ENCODE measurements around the gene SPAAR.
A peak's percentile ranks its signal among the peaks of the same experiment; 100 is the strongest.
"Not testable (repeated sequence)": the region's sequence is repeated elsewhere in the genome, so short reads cannot be mapped to it uniquely, and the experiment has no call there.

SPAAR gene

GRCh38 chr9:35910613-35911359 lies 1.5 kb downstream of the SPAAR start:
- H3K27me3 Mint-ChIP-seq = no peaks in the 10 kb centered on the region
- H3K9me3 Mint-ChIP-seq = no peaks in the 10 kb centered on the region
- peak overlapping the region; percentile 90 for H3K27ac Mint-ChIP-seq
- H3K36me3 Mint-ChIP-seq = no peaks in the 10 kb centered on the region
- H3K4me1 Mint-ChIP-seq = peaks cover 60% of the 10 kb centered on the region
- peak overlapping the region; percentile 74 for H3K4me3 Mint-ChIP-seq

DNA sequence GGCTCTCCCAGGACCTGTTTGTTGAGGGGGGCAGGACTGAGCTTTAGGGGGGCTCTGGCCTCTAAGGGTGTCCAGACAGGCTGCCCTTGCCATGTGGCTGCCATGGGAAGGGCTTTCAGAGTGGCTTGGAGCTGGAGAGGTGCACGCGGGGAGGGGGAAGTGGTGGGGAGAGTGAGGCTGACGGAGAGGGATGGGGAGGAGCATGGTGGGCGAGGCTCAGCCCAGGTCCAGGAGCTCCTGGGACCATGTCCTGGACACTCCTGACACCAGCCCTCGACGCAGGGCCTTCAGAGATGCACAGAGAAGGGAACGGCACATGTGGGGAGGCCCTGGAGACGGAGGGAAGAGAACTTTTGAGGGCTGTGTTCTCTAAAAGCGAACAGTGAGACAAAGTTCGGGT lies 2.4 kb downstream of the SPAAR start:
- Mint-ChIP-seq H3K4me3 (no peak overlapping the region), H3K27me3 (no peaks in the 10 kb centered on the region), H3K4me1 (peaks cover 55% of the 10 kb centered on the region), H3K36me3 (no peaks in the 10 kb centered on the region), H3K9me3 (no peaks in the 10 kb centered on the region), H3K27ac (peak overlapping the region; percentile 24)

- Mint-ChIP-seq H3K27ac (no peak overlapping the region), H3K27me3 (no peaks in the 10 kb centered on the region)
Measured at GRCh38 chr9:35912791-35913400, 3.6 kb downstream of the SPAAR start.

DNA sequence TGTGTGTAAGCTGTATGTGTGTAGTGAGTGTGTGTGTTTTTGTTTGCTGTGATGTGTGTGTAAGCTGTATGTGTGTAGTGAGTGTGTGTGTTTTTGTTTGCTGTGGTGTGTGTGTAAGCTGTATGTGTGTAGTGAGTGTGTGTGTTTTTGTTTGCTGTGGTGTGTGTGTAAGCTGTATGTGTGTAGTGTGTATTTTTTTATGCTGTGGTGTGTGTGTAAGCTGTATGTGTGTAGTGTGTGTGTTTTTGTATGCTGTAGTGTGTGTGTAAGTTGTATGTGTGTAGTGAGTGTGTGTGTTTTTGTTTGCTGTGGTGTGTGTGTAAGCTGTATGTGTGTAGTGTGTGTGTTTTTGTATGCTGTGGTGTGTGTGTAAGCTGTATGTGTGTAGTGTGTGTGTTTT lies 4.1 kb downstream of the SPAAR start:
- H3K27ac Mint-ChIP-seq, H3K27me3 Mint-ChIP-seq, H3K4me3 Mint-ChIP-seq, H3K36me3 Mint-ChIP-seq, H3K9me3 Mint-ChIP-seq: not testable (repeated sequence)
- H3K4me1 Mint-ChIP-seq = peaks cover 42% of the 10 kb centered on the region

More at GRCh38 chr9:35912791-35913400, 3.6 kb downstream of the SPAAR start:
- H3K4me1 Mint-ChIP-seq = peaks cover 45% of the 10 kb centered on the region
- H3K4me3 Mint-ChIP-seq = no peak overlapping the region
- no peaks in the 10 kb centered on the region for H3K9me3 Mint-ChIP-seq
- no peaks in the 10 kb centered on the region for H3K36me3 Mint-ChIP-seq

- Mint-ChIP-seq H3K9me3 (no peaks in the 10 kb centered on the region), H3K27ac (no peak overlapping the region), H3K4me1 (peaks cover 42% of the 10 kb centered on the region), H3K4me3 (no peak overlapping the region), H3K36me3 (no peaks in the 10 kb centered on the region), H3K27me3 (no peaks in the 10 kb centered on the region)
Measured at GRCh38 chr9:35914301-35914807, 5.1 kb downstream of the SPAAR start.

DNA sequence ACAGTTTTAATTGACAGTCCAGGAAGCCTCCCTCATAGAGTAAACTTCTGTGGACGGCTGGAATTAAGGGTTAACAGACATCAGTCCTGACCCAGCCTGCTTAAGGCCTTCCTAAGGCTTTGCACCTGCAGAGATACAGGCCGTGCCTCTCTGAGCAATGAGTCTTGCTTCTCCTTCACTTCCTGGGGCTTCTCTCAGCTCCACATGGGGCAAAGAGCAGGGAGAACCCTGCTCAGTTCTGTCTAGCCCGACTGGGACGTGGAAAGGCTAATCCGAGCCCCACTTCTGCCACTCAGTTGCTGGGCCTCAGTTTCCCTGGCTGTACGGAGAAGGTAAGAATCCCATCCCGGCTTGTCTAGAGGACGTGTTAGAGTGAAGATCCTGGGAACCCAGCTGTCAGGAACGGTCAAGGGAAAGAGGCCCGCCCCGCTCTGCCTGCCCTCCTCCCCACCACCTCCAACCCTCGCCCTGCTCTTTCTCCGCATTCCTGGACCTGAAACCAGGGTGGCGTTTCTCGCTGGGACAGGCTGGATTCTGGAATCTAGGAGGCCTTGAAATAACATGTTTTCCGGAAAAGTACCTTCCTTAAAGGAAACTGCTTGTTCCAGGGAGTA lies 6.5 kb downstream of the SPAAR start:
- H3K27me3 Mint-ChIP-seq = no peaks in the 10 kb centered on the region
- no peak overlapping the region for H3K27ac Mint-ChIP-seq
- H3K4me1 Mint-ChIP-seq = peaks cover 29% of the 10 kb centered on the region
- H3K9me3 Mint-ChIP-seq = no peaks in the 10 kb centered on the region
- no peaks in the 10 kb centered on the region for H3K36me3 Mint-ChIP-seq
- H3K4me3 Mint-ChIP-seq = no peak overlapping the region

GRCh38 chr9:35917261-35917660 lies 8.0 kb downstream of the SPAAR start:
- Mint-ChIP-seq H3K4me3 (no peak overlapping the region), H3K36me3 (no peaks in the 10 kb centered on the region), H3K27ac (peak overlapping the region; percentile 5), H3K4me1 (peaks cover 17% of the 10 kb centered on the region), H3K9me3 (no peaks in the 10 kb centered on the region), H3K27me3 (no peaks in the 10 kb centered on the region)

- Mint-ChIP-seq H3K36me3 (no peaks in the 10 kb centered on the region), H3K9me3 (no peaks in the 10 kb centered on the region), H3K4me1 (peaks cover 25% of the 10 kb centered on the region), H3K27ac (no peak overlapping the region), H3K27me3 (no peaks in the 10 kb centered on the region), H3K4me3 (no peak overlapping the region)
Measured at GRCh38 chr9:35918780-35919179, 9.5 kb downstream of the SPAAR start.

- H3K4me3 Mint-ChIP-seq = no peak overlapping the region
- no peaks in the 10 kb centered on the region for H3K27me3 Mint-ChIP-seq
- peaks cover 31% of the 10 kb centered on the region for H3K4me1 Mint-ChIP-seq
- H3K9me3 Mint-ChIP-seq = no peaks in the 10 kb centered on the region
- H3K36me3 Mint-ChIP-seq = no peaks in the 10 kb centered on the region
- no peak overlapping the region for H3K27ac Mint-ChIP-seq
Measured at GRCh38 chr9:35919212-35920008, 10.1 kb downstream of the SPAAR start.

DNA sequence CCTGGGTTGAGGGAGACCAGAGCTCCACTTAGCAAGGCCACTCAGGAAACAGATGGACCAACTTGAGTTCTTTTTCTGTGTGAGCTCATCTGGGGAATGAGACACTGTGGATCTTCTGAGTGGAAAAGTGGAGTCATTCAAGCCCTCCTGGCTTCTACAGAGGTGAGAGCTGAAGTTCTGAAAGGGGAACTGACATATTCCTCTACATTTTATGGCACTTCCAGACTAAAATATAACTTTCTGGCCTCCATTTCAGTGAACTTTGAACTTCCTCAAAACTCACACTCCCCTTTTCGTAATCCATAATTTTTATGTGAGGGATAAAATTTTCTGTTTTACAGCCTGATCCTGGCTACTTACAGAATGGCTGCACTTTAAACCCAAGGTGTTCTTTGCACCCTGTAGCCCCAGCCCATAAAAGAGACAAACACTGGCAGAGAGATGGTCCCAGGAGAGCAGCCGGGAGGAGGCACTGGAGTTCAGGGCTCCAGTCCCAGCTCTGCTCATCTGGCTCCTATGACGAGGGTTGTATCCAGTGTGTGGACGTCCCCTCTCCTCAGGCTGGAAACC lies 10.8 kb downstream of the SPAAR start:
- H3K36me3 Mint-ChIP-seq = no peaks in the 10 kb centered on the region
- H3K4me3 Mint-ChIP-seq = no peak overlapping the region
- H3K27ac Mint-ChIP-seq = no peak overlapping the region
- H3K27me3 Mint-ChIP-seq = no peaks in the 10 kb centered on the region
- peaks cover 36% of the 10 kb centered on the region for H3K4me1 Mint-ChIP-seq
- no peaks in the 10 kb centered on the region for H3K9me3 Mint-ChIP-seq

GRCh38 chr9:35923598-35923926 lies 14.3 kb downstream of the SPAAR start:
- Mint-ChIP-seq H3K9me3 (no peaks in the 10 kb centered on the region), H3K27ac (no peak overlapping the region), H3K27me3 (no peaks in the 10 kb centered on the region), H3K4me1 (peaks cover 30% of the 10 kb centered on the region), H3K36me3 (no peaks in the 10 kb centered on the region), H3K4me3 (no peak overlapping the region)

DNA sequence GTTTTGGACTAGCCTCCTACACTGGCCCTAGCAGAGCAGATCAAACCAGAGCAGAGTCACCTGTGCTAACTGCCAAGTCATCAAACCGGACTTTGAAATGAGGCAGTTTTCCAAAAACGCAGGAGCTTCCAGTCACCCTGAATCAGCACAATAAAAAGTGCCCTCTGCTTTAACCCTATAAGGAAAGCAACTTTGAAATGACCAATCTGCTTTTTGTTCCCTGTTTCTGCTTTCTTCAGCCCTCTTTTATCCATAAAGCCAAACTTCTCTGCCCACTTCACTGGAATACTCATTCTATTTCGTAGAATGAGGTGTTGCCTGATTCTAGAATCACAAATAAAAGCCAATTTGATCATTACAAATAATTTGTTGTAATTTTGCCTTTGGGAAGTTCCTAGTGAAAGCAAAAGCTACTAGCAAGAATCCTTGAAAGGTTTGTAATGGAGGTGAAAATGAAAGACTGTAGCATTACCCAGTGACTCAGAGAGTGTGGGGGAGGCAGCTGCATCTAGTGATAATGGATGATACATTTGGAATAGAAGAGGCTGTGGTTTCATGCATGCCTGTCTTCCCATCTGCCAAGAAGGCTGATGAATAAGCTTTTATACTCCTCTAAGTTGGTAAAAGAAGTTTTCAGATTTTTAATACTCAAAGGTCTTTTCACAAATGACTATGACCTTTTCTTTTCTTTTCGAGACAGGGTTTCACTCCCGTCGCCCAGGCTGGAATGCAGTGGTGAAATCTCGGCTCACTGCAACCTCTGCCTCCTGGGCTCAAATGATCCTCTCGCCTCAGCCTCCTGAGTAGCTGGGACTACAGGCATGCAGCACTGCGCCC lies 14.9 kb downstream of the SPAAR start:
- Mint-ChIP-seq H3K27me3 (no peaks in the 10 kb centered on the region), H3K4me3 (no peak overlapping the region), H3K36me3 (no peaks in the 10 kb centered on the region), H3K4me1 (peaks cover 24% of the 10 kb centered on the region), H3K9me3 (no peaks in the 10 kb centered on the region), H3K27ac (peak overlapping the region; percentile 76)

GRCh38 chr9:35928591-35929452 lies 19.5 kb downstream of the SPAAR start:
- Mint-ChIP-seq H3K27ac (no peak overlapping the region), H3K27me3 (no peaks in the 10 kb centered on the region), H3K36me3 (no peaks in the 10 kb centered on the region), H3K4me3 (no peak overlapping the region), H3K4me1 (peaks cover 32% of the 10 kb centered on the region), H3K9me3 (no peaks in the 10 kb centered on the region)

GRCh38 chr9:35929453-35929718 lies 20.1 kb downstream of the SPAAR start:
- H3K4me1 Mint-ChIP-seq = peaks cover 28% of the 10 kb centered on the region
- no peak overlapping the region for H3K27ac Mint-ChIP-seq
- no peaks in the 10 kb centered on the region for H3K27me3 Mint-ChIP-seq
- H3K36me3 Mint-ChIP-seq = no peaks in the 10 kb centered on the region
- no peaks in the 10 kb centered on the region for H3K9me3 Mint-ChIP-seq
- H3K4me3 Mint-ChIP-seq = no peak overlapping the region

Measured in activated naive CD4-positive, alpha-beta T cell treated with anti-CD3 and anti-CD28 coated beads, Interleukin-2, amount 50 U/mL, for 24 hours (primary cell).